ENCODE data around the gene SLC29A3. TPM values are rescaled to one million over a fixed set of nuclear protein-coding genes. Genes with fewer than 3 reads are reported as not detected.

SLC29A3 gene
- polyA plus RNA-seq, 1 donor (not counting 4 experiments of a cell fraction or from before 2014, with no cell fraction given): 0.52 TPM

- no peak overlapping the region for H2AFZ ChIP-seq (ENCODE audit: control insufficient read depth, low read length)
- no peaks in the 10 kb centered on the region for H3K9me3 ChIP-seq (ENCODE audit: control insufficient read depth, low read depth, low read length)
- H3K36me3 ChIP-seq (ENCODE audit: control insufficient read depth in 2 of 2, extremely low read depth in 1 of 2, insufficient read depth in 2 of 2, low read length in 2 of 2): no peaks in the 10 kb centered on the region
- no peak for FAIRE-seq
- no peak for DNase-seq (ENCODE audit: low read depth, low spot score)
- peaks cover 15% of the 10 kb centered on the region for H3K4me1 ChIP-seq (ENCODE audit: control insufficient read depth, extremely low read depth, insufficient read depth, low read length)
- no peaks in the 10 kb centered on the region for H3K79me2 ChIP-seq (ENCODE audit: control insufficient read depth, insufficient read depth, low read length)
- no peak overlapping the region for H3K27ac ChIP-seq (ENCODE audit: control insufficient read depth, insufficient read depth, low read length)
- H3K4me3 ChIP-seq (ENCODE audit: control insufficient read depth in 2 of 3, extremely low read depth in 1 of 3, insufficient read depth in 2 of 3, low read depth in 1 of 3, low read length in 3 of 3): no peak overlapping the region
- no peaks in the 10 kb centered on the region for H4K20me1 ChIP-seq (ENCODE audit: control insufficient read depth, extremely low read depth, insufficient read depth, low read length)
- dilution Hi-C loops (cut with MboI; ENCODE audit: extremely low pct_ligation_motif_present, low sequenced_read_pairs): no loop called here
- H3K9me1 ChIP-seq (ENCODE audit: control insufficient read depth, extremely low read depth, insufficient read depth, low read length): no peaks in the 10 kb centered on the region
- no peak overlapping the region for H3K9ac ChIP-seq (ENCODE audit: control insufficient read depth, extremely low read depth, insufficient read depth, low read length)
- H3K4me2 ChIP-seq (ENCODE audit: control insufficient read depth, extremely low read depth, insufficient read depth, low read depth, low read length): no peak overlapping the region
- TF ChIP-seq, protein P1, sequence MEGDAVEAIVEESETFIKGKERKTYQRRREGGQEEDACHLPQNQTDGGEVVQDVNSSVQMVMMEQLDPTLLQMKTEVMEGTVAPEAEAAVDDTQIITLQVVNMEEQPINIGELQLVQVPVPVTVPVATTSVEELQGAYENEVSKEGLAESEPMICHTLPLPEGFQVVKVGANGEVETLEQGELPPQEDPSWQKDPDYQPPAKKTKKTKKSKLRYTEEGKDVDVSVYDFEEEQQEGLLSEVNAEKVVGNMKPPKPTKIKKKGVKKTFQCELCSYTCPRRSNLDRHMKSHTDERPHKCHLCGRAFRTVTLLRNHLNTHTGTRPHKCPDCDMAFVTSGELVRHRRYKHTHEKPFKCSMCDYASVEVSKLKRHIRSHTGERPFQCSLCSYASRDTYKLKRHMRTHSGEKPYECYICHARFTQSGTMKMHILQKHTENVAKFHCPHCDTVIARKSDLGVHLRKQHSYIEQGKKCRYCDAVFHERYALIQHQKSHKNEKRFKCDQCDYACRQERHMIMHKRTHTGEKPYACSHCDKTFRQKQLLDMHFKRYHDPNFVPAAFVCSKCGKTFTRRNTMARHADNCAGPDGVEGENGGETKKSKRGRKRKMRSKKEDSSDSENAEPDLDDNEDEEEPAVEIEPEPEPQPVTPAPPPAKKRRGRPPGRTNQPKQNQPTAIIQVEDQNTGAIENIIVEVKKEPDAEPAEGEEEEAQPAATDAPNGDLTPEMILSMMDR (optimal IDR thresholded peaks at IDR 0.05 in 1 of 3, IDR thresholded peaks at IDR 0.05 in 1 of 3, conservative IDR thresholded peaks at IDR 0.05 in 1 of 3; ENCODE audit: extremely low read depth in 1 of 3, insufficient read depth in 2 of 3, low read length in 3 of 3): no peak
- TF ChIP-seq EZH2 (IDR thresholded peaks at IDR 0.05; ENCODE audit: low read length): no peak
- H3K27me3 ChIP-seq (ENCODE audit: control insufficient read depth, extremely low read depth, insufficient read depth, low read length): peaks cover 15% of the 10 kb centered on the region
These were observed 15.2 kb downstream of the SLC29A3 start for GRCh38 chr10:71334221-71334791.

DNA sequence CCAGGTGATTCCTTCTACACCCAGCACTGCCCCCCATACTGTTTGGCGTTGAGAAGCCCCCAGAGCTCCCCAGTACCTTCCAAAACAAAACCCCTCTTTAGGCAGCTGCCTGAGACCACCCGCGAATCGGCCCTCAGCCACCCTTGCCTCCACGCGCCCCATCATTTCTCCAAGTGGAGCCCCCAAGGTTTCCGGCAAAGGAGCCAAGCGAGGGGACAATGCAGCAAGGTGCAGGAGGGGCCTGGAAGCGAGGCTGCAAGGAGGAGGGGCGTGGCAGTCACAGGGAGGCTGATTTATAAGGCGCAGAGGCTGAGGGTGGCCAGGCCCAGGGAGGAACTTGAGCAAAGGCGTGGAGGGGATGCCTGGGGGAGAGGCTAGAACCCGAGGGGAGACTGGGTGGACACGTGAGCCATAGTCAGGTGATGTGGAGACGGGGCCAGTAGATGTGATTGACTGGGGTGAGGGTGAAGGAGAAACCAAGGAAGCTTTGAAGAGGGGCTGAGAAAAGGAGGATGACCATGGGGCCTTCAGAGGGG is 16.2 kb downstream of the SLC29A3 start:
- TF ChIP-seq, protein P1 (optimal IDR thresholded peaks at IDR 0.05 in 1 of 3, IDR thresholded peaks at IDR 0.05 in 1 of 3, conservative IDR thresholded peaks at IDR 0.05 in 1 of 3; ENCODE audit: extremely low read depth in 1 of 3, insufficient read depth in 2 of 3, low read length in 3 of 3): no peak
- Histone ChIP-seq H4K20me1 (ENCODE audit: control insufficient read depth, extremely low read depth, insufficient read depth, low read length) (no peaks in the 10 kb centered on the region), H3K79me2 (ENCODE audit: control insufficient read depth, insufficient read depth, low read length) (no peaks in the 10 kb centered on the region), H3K36me3 (ENCODE audit: control insufficient read depth in 2 of 2, extremely low read depth in 1 of 2, insufficient read depth in 2 of 2, low read length in 2 of 2) (no peaks in the 10 kb centered on the region), H3K9ac (ENCODE audit: control insufficient read depth, extremely low read depth, insufficient read depth, low read length) (no peak overlapping the region), H2AFZ (ENCODE audit: control insufficient read depth, low read length) (no peak overlapping the region), H3K27ac (ENCODE audit: control insufficient read depth, insufficient read depth, low read length) (no peak overlapping the region), H3K4me3 (ENCODE audit: control insufficient read depth in 2 of 3, extremely low read depth in 1 of 3, insufficient read depth in 2 of 3, low read depth in 1 of 3, low read length in 3 of 3) (no peak overlapping the region), H3K4me1 (ENCODE audit: control insufficient read depth, extremely low read depth, insufficient read depth, low read length) (peaks cover 15% of the 10 kb centered on the region), H3K4me2 (ENCODE audit: control insufficient read depth, extremely low read depth, insufficient read depth, low read depth, low read length) (no peak overlapping the region), H3K9me3 (ENCODE audit: control insufficient read depth, low read depth, low read length) (no peaks in the 10 kb centered on the region), H3K27me3 (ENCODE audit: control insufficient read depth, extremely low read depth, insufficient read depth, low read length) (peaks cover 10% of the 10 kb centered on the region), H3K9me1 (ENCODE audit: control insufficient read depth, extremely low read depth, insufficient read depth, low read length) (no peaks in the 10 kb centered on the region)
- dilution Hi-C loops (cut with MboI; ENCODE audit: extremely low pct_ligation_motif_present, low sequenced_read_pairs): no loop called here
- DNase-seq (ENCODE audit: low read depth, low spot score) (no peak), FAIRE-seq (no peak)
